Neural cell (in vitro differentiated cells): Measurements from ENCODE around the gene TGDS. TPM values are rescaled to one million over a fixed set of nuclear protein-coding genes. Genes with fewer than 3 reads are reported as not detected.
A peak's percentile ranks its signal among the peaks of the same experiment; 100 is the strongest.
"Not testable (repeated sequence)": the region's sequence is repeated elsewhere in the genome, so short reads cannot be mapped to it uniquely, and the experiment has no call there.

ENCODE experiments used
- H2AFZ ChIP-seq: fragments of 200-600, 300-800 bp; sonication (generic), shearing (Covaris generic); 2 replicates; pipeline ENCODE4 v1.6.0; 2014; ENCODE audit warnings: low read depth, mild to moderate bottlenecking, antibody characterized with exemption, low read length, moderate library complexity
- H3F3A ChIP-seq: fragments of 200-600 bp; shearing (Covaris generic); 2 replicates; pipeline ENCODE4 v1.6.1; 2016; ENCODE audit warnings: mild to moderate bottlenecking, moderate library complexity, mixed read lengths, antibody characterized with exemption, low read length; ENCODE audit not compliant: insufficient read depth, poor library complexity, severe bottlenecking
- H3K27ac ChIP-seq: fragments of 200-600, 300-800 bp; sonication (generic), shearing (Covaris generic); 2 replicates; pipeline ENCODE4 v1.5.1; 2014; ENCODE audit warnings: mild to moderate bottlenecking, low read length, moderate library complexity
- H3K27me3 ChIP-seq: fragments of 300-800, 200-600 bp; sonication (generic), shearing (Covaris generic); 2 replicates; pipeline ENCODE4 v1.6.0; 2014; ENCODE audit warnings: mild to moderate bottlenecking, low read depth, low read length, moderate library complexity; ENCODE audit not compliant: insufficient read depth
- H3K36me3 ChIP-seq: fragments of 300-800, 200-600 bp; sonication (generic), shearing (Covaris generic); 2 replicates; pipeline ENCODE4 v1.5.1; 2014; ENCODE audit warnings: mild to moderate bottlenecking, antibody characterized with exemption, low read length, moderate library complexity; ENCODE audit not compliant: insufficient read depth
- H3K4me2 ChIP-seq: fragments of 300-800, 200-600 bp; sonication (generic), shearing (Covaris generic); 2 replicates; pipeline ENCODE4 v1.6.0; 2014; ENCODE audit warnings: mild to moderate bottlenecking, low read length
- H3K4me3 ChIP-seq: fragments of 300-800, 200-600 bp; sonication (generic), shearing (Covaris generic); 2 replicates; pipeline ENCODE4 v1.5.1; 2014; ENCODE audit warnings: mild to moderate bottlenecking, low read length, moderate library complexity
- H3K79me2 ChIP-seq: fragments of 200-600 bp; shearing (Covaris generic); replicated peaks from 2 replicates; pipeline ENCODE4 v1.6.0; 2014; ENCODE audit warnings: mild to moderate bottlenecking, low read length, moderate library complexity; ENCODE audit not compliant: insufficient read depth
- H3K9ac ChIP-seq: fragments of 300-800, 200-600 bp; sonication (generic), shearing (Covaris generic); 2 replicates; pipeline ENCODE4 v1.6.1; 2016; ENCODE audit warnings: mild to moderate bottlenecking, low read length, mixed read lengths
- H3K9me2 ChIP-seq: fragments of 200-600 bp; shearing (Covaris generic); 2 replicates; pipeline ENCODE4 v1.6.1; 2016; ENCODE audit warnings: mild to moderate bottlenecking, low read length, mixed read lengths; ENCODE audit not compliant: insufficient read depth
- H3K9me3 ChIP-seq: fragments of 200-600, 300-800 bp; sonication (generic), shearing (Covaris generic); 2 replicates; pipeline ENCODE4 v1.6.1; 2016; ENCODE audit warnings: mild to moderate bottlenecking, mixed run types, low read length, moderate library complexity, mixed read lengths
- H4K20me1 ChIP-seq: fragments of 200-600 bp; shearing (Covaris generic); 2 replicates; pipeline ENCODE4 v1.6.1; 2016; ENCODE audit warnings: mild to moderate bottlenecking, mixed run types; ENCODE audit not compliant: insufficient read depth
- EP300 ChIP-seq: fragments of 450-650 bp; conservative IDR thresholded peaks from 2 replicates; pipeline ENCODE4 v1.6.1; 2014; ENCODE audit warnings: antibody characterized with exemption, mild to moderate bottlenecking, moderate library complexity; ENCODE audit not compliant: poor library complexity, severe bottlenecking
- MXI1 ChIP-seq: fragments of 450-650 bp; conservative IDR thresholded peaks from 2 replicates; pipeline ENCODE4 v1.6.1; 2014; ENCODE audit warnings: antibody characterized with exemption, mild to moderate bottlenecking; ENCODE audit not compliant: poor library complexity, severe bottlenecking
- REST ChIP-seq: IDR thresholded peaks from 2 replicates; pipeline ENCODE4 v1.6.1; 2012; ENCODE audit warnings: borderline replicate concordance
- SMC3 ChIP-seq: fragments of 450-650 bp; conservative IDR thresholded peaks from 2 replicates; pipeline ENCODE4 v1.6.1; 2014; ENCODE audit warnings: antibody characterized with exemption, mild to moderate bottlenecking, moderate library complexity; ENCODE audit not compliant: poor library complexity
- polyA plus RNA-seq: library from polyadenylated mRNA; depleted of rRNA; stranded (reverse); fragments of >200 nt; gene quantifications from 2 replicates; pipeline ENCODE4 v1.2.3, GENCODE V29; 2014

Gene TGDS
- polyA plus RNA-seq, 1 donor from 2014 or later, result 10.2 TPM

DNA sequence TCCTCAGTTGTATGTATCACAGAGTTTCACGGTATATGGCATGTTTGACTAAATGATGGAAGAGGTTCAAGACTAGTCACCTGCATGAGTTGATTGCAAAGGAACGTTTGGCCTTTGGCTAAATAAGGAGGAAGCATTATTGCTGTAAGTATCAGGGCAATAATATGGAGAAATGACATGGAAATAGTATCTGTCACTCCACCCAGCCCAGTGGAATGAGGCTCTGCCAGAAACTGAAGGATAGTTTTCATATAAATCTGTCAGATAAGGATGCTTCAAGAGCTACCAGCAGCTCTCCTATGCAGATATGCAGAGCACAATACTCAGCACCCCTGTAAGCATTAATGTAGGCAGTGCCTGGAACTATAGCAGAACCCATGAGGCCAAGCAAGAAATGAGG, 60.7 kb downstream of the TGDS start:
- H3K4me2 ChIP-seq, result no peak overlapping the region
- H3K9me2 ChIP-seq, result no peaks in the 10 kb centered on the region
- no peaks in the 10 kb centered on the region for H3K9me3 ChIP-seq
- no peaks in the 10 kb centered on the region for H3F3A ChIP-seq
- no peak overlapping the region for H3K4me3 ChIP-seq
- no peak overlapping the region for H3K27ac ChIP-seq
- TF ChIP-seq EP300, result peak; percentile 50
- no peak for TF ChIP-seq MXI1
- H4K20me1 ChIP-seq, result no peaks in the 10 kb centered on the region
- no peaks in the 10 kb centered on the region for H3K36me3 ChIP-seq
- H3K9ac ChIP-seq, result no peak overlapping the region
- no peaks in the 10 kb centered on the region for H3K27me3 ChIP-seq
- H3K79me2 ChIP-seq, result no peaks in the 10 kb centered on the region
- H2AFZ ChIP-seq, result no peak overlapping the region

DNA sequence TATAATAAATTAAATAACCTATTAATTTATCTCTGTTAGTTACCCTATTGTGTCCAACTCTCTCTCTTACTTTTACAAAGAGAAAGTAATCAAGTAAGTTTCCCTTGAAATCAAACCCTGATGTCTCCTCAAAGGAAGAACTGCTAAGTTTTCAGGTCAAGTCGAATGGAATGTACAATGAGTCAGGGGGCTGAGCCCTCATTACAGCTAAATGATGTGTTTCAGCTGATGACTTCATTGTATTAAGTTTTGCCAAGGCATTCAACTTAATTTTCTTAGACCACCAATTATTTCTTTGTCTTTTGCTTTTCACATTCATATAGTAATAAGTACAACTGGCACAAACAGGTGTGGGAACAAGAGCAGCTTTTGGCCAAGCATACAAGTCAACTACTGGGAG, 61.8 kb downstream of the TGDS start:
- Histone ChIP-seq H3K79me2 (no peaks in the 10 kb centered on the region), H3K36me3 (no peaks in the 10 kb centered on the region)

DNA sequence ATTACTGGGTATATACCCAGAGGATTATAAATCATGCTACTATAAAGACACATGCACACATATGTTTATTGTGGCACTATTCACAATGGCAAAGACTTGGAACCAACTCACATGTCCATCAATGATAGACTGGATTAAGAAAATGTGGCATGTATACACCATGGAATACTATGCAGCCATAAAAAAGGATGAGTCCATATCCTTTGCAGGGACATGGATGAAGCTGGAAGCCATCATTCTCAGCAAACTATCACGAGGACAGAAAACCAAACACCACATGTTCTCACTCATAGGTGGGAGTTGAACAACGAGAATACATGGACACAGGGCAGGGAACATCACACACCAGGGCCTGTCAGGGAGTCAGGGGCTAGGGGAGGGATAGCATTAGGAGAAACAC, 63.7 kb downstream of the TGDS start:
- H3F3A ChIP-seq, H3K36me3 ChIP-seq, H3K9me3 ChIP-seq, H3K9me2 ChIP-seq, H3K27ac ChIP-seq, H3K79me2 ChIP-seq, H3K9ac ChIP-seq, H3K4me2 ChIP-seq, H3K4me3 ChIP-seq, H3K27me3 ChIP-seq, H4K20me1 ChIP-seq, H2AFZ ChIP-seq: not testable (repeated sequence)

More for the DNA sequence above, 61.8 kb downstream of the TGDS start:
- Histone ChIP-seq H4K20me1 (no peaks in the 10 kb centered on the region), H3K27me3 (no peaks in the 10 kb centered on the region), H3K4me2 (no peak overlapping the region), H3K9me2 (no peaks in the 10 kb centered on the region), H2AFZ (no peak overlapping the region), H3K27ac (no peak overlapping the region), H3K4me3 (no peak overlapping the region), H3F3A (no peaks in the 10 kb centered on the region), H3K9me3 (no peaks in the 10 kb centered on the region), H3K9ac (no peak overlapping the region)
- no peak for TF ChIP-seq REST
- no peak for TF ChIP-seq SMC3

- not testable (repeated sequence) for H3K27me3 ChIP-seq, H3K9me3 ChIP-seq, H3K27ac ChIP-seq, H4K20me1 ChIP-seq, H3K9me2 ChIP-seq, H3K4me3 ChIP-seq, H3F3A ChIP-seq, H2AFZ ChIP-seq, H3K79me2 ChIP-seq, H3K36me3 ChIP-seq, H3K4me2 ChIP-seq, H3K9ac ChIP-seq
Observed at GRCh38 chr13:94526956-94527355, 69.0 kb downstream of the TGDS start.
